Astrocyte (in vitro differentiated cells and primary cell): ENCODE data around the gene AP2S1. TPM values are rescaled to one million over a fixed set of nuclear protein-coding genes. Genes with fewer than 3 reads are reported as not detected.

Experiments used
- DNase-seq: peaks from one replicate; pipeline ENCODE4 v3.0.0-alpha.2; 2010; ENCODE audit warnings: low read depth
- FAIRE-seq: peaks from 2 replicates; lab custom pipeline; 2011; peaks lifted over from hg19 to GRCh38; lab: Jason Lieb, UNC
- H2AFZ ChIP-seq: 2 replicates; pipeline ENCODE4 v1.6.0; 2012; ENCODE audit warnings: low read depth, low read length, inconsistent platforms
- H3K27ac ChIP-seq: 2 replicates; pipeline ENCODE4 v1.5.1; 2011; ENCODE audit warnings: low read depth, low read length, inconsistent platforms
- H3K27me3 ChIP-seq: 2 replicates; pipeline ENCODE4 v1.6.0; 2011; ENCODE audit warnings: low read length, inconsistent platforms; ENCODE audit not compliant: insufficient read depth
- H3K36me3 ChIP-seq: 2 replicates; pipeline ENCODE4 v1.5.1; 2011; ENCODE audit warnings: low read length, inconsistent platforms; ENCODE audit not compliant: insufficient read depth
- H3K4me1 ChIP-seq: 2 replicates; pipeline ENCODE4 v1.5.1; 2011; ENCODE audit warnings: low read length, inconsistent platforms; ENCODE audit not compliant: insufficient read depth
- H3K4me2 ChIP-seq: 2 replicates; pipeline ENCODE4 v1.6.0; 2012; ENCODE audit warnings: low read length, inconsistent platforms
- H3K4me3 ChIP-seq: 2 replicates; pipeline ENCODE4 v1.5.1; 2011; ENCODE audit warnings: low read depth, mild to moderate bottlenecking, low read length, inconsistent platforms; ENCODE audit not compliant: insufficient read depth
- H3K79me2 ChIP-seq: 2 replicates; pipeline ENCODE4 v1.6.0; 2012; ENCODE audit warnings: mild to moderate bottlenecking, low read length, inconsistent platforms; ENCODE audit not compliant: insufficient read depth
- H3K9ac ChIP-seq: 2 replicates; pipeline ENCODE4 v1.6.0; 2012; ENCODE audit warnings: mild to moderate bottlenecking, low read length, inconsistent platforms
- H3K9me3 ChIP-seq: 2 replicates; pipeline ENCODE4 v1.5.1; 2012; ENCODE audit warnings: low read depth, mild to moderate bottlenecking, low read length, inconsistent platforms; ENCODE audit not compliant: insufficient read depth
- H4K20me1 ChIP-seq: 2 replicates; pipeline ENCODE4 v1.6.0; 2012; ENCODE audit warnings: low read length, inconsistent platforms; ENCODE audit not compliant: insufficient read depth
- H3K27ac Mint-ChIP-seq: one replicate; pipeline ENCODE4 v1.8.0; 2021; ENCODE audit warnings: mild to moderate bottlenecking, mixed read lengths; ENCODE audit not compliant: unreplicated experiment
- H3K27me3 Mint-ChIP-seq: one replicate; pipeline ENCODE4 v1.8.0; 2021; ENCODE audit warnings: low read depth, mixed read lengths; ENCODE audit not compliant: unreplicated experiment
- H3K36me3 Mint-ChIP-seq: one replicate; pipeline ENCODE4 v1.8.0; 2021; ENCODE audit warnings: low read depth, mixed read lengths; ENCODE audit not compliant: unreplicated experiment
- H3K4me1 Mint-ChIP-seq: one replicate; pipeline ENCODE4 v1.8.0; 2021; ENCODE audit warnings: low read depth, mixed read lengths; ENCODE audit not compliant: unreplicated experiment
- H3K4me3 Mint-ChIP-seq: one replicate; pipeline ENCODE4 v1.8.0; 2021; ENCODE audit warnings: mild to moderate bottlenecking, moderate library complexity, mixed read lengths; ENCODE audit not compliant: unreplicated experiment
- H3K9me3 Mint-ChIP-seq: one replicate; pipeline ENCODE4 v1.8.0; 2021; ENCODE audit warnings: mild to moderate bottlenecking, mixed read lengths; ENCODE audit not compliant: unreplicated experiment
- EZH2 ChIP-seq: IDR thresholded peaks from 2 replicates; pipeline ENCODE4 v1.6.1; 2012; ENCODE audit warnings: mild to moderate bottlenecking, low read length, inconsistent platforms; ENCODE audit not compliant: insufficient read depth
- total RNA-seq: library from RNA; stranded (reverse); gene quantifications from 2 replicates; pipeline ENCODE4 v1.2.1, GENCODE V29; 2021
- TF ChIP-seq, protein P1 (sequence below): IDR thresholded peaks from 2 replicates; pipeline ENCODE4 v1.5.1; 2011; ENCODE audit warnings: low read depth, mild to moderate bottlenecking, inconsistent platforms, low read length, moderate library complexity; ENCODE audit not compliant: insufficient read depth

Gene AP2S1
- total RNA-seq, 1 donor from 2014 or later, result 278 TPM

DNA sequence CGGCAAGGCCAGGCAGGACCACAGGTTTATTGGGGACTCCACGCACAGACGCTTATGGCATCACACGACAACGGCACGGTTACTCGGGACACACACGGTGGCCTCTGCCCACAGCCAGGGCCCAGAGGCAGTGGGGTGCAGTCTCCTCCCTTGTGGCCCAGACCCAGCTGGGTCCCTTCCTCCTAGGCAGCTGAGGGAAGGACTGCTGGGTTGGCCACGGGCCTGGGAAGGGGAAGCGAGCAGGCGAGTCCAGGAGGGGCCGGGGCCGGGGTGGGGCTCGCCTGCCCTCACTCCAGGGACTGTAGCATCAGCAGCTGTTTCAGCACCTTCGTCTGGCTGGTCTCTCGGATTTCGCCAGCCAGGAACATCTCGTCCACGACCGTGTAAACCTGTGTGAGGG is 12.5 kb downstream of the AP2S1 start:
- TF ChIP-seq, protein P1, sequence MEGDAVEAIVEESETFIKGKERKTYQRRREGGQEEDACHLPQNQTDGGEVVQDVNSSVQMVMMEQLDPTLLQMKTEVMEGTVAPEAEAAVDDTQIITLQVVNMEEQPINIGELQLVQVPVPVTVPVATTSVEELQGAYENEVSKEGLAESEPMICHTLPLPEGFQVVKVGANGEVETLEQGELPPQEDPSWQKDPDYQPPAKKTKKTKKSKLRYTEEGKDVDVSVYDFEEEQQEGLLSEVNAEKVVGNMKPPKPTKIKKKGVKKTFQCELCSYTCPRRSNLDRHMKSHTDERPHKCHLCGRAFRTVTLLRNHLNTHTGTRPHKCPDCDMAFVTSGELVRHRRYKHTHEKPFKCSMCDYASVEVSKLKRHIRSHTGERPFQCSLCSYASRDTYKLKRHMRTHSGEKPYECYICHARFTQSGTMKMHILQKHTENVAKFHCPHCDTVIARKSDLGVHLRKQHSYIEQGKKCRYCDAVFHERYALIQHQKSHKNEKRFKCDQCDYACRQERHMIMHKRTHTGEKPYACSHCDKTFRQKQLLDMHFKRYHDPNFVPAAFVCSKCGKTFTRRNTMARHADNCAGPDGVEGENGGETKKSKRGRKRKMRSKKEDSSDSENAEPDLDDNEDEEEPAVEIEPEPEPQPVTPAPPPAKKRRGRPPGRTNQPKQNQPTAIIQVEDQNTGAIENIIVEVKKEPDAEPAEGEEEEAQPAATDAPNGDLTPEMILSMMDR, result no peak
- TF ChIP-seq EZH2, result no peak
- Histone ChIP-seq H3K36me3 (peaks cover 32% of the 10 kb centered on the region), H3K4me2 (no peak overlapping the region), H3K9ac (no peak overlapping the region), H3K9me3 (no peaks in the 10 kb centered on the region), H3K4me3 (no peak overlapping the region), H4K20me1 (peaks cover 41% of the 10 kb centered on the region), H3K27me3 (no peaks in the 10 kb centered on the region), H2AFZ (no peak overlapping the region), H3K4me1 (peaks cover 8% of the 10 kb centered on the region), H3K27ac (no peak overlapping the region), H3K79me2 (peaks cover 20% of the 10 kb centered on the region)
- H3K27ac Mint-ChIP-seq, result no peak overlapping the region
- FAIRE-seq (no peak), DNase-seq (no peak)
- peaks cover 9% of the 10 kb centered on the region for H3K4me1 Mint-ChIP-seq
- H3K27me3 Mint-ChIP-seq, result no peaks in the 10 kb centered on the region
- H3K4me3 Mint-ChIP-seq, result no peak overlapping the region
- peaks cover 20% of the 10 kb centered on the region for H3K36me3 Mint-ChIP-seq
- no peaks in the 10 kb centered on the region for H3K9me3 Mint-ChIP-seq

DNA sequence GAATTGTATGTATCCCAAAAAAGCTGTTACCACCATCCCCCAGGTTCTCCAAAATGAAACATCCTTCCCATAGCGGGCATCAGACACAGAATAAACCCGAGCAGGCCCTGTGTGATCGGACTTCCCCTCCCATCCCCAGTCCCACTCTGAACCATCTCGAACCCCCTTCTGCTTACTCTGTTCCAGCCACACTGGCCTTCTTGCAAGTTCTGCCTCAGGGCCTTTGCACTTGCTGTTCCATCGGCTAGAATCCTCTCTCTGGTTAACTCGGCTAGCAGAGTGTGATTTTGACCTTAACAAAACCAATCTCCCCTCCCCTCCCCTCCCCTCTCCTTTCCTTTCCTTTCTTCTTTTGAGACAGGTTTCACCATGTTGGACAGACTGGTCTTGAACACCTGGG is 15.7 kb downstream of the AP2S1 start:
- peaks cover under 1% of the 10 kb centered on the region for H3K4me1 ChIP-seq
- H3K4me2 ChIP-seq, result no peak overlapping the region
- H3K36me3 ChIP-seq, result peaks cover 22% of the 10 kb centered on the region
- no peak overlapping the region for H2AFZ ChIP-seq
- Mint-ChIP-seq H3K27me3 (no peaks in the 10 kb centered on the region), H3K9me3 (no peaks in the 10 kb centered on the region), H3K4me1 (peaks cover under 1% of the 10 kb centered on the region), H3K27ac (no peak overlapping the region), H3K4me3 (no peak overlapping the region), H3K36me3 (peaks cover 7% of the 10 kb centered on the region)
- TF ChIP-seq, protein P1, result no peak
- no peak for TF ChIP-seq EZH2
- no peak overlapping the region for H3K4me3 ChIP-seq
- FAIRE-seq (no peak), DNase-seq (no peak)
- no peaks in the 10 kb centered on the region for H3K27me3 ChIP-seq
- no peak overlapping the region for H3K27ac ChIP-seq
- H3K79me2 ChIP-seq, result peaks cover 4% of the 10 kb centered on the region
- H4K20me1 ChIP-seq, result peaks cover 13% of the 10 kb centered on the region
- H3K9ac ChIP-seq, result no peak overlapping the region
- H3K9me3 ChIP-seq, result no peaks in the 10 kb centered on the region

DNA sequence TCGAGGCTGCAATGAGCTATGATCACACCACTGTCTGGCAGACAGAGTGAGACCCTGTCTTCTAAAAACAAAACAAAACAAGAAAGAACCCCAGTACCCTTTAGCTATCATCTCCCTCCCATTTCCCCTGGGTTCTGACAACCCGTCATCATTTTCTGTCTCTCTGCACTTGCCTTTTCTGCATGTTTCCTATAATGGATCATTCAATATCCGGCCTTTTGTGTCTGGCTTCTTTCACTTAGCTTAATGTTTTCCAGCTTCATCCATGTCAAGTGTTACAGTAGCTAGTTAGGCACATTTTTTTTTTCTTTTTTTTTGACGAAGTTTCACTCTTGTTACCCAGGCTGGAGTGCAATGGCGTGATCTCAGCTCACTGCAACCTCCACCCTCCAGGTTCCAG is 16.5 kb downstream of the AP2S1 start:
- Mint-ChIP-seq H3K36me3 (peaks cover 7% of the 10 kb centered on the region), H3K27me3 (no peaks in the 10 kb centered on the region), H3K27ac (no peak overlapping the region), H3K4me1 (peaks cover 5% of the 10 kb centered on the region), H3K4me3 (no peak overlapping the region), H3K9me3 (no peaks in the 10 kb centered on the region)
- Histone ChIP-seq H3K9me3 (no peaks in the 10 kb centered on the region), H3K4me1 (peaks cover 5% of the 10 kb centered on the region), H4K20me1 (peaks cover 6% of the 10 kb centered on the region), H3K27ac (no peak overlapping the region), H3K9ac (no peak overlapping the region), H3K27me3 (no peaks in the 10 kb centered on the region), H3K4me3 (no peak overlapping the region), H3K4me2 (no peak overlapping the region), H2AFZ (no peak overlapping the region), H3K79me2 (no peaks in the 10 kb centered on the region), H3K36me3 (peaks cover 15% of the 10 kb centered on the region)
- no peak for DNase-seq
- no peak for FAIRE-seq
- no peak for TF ChIP-seq EZH2
- TF ChIP-seq, protein P1, result no peak
